Hippocampal formation (tissue), 2 donors: ENCODE measurements around the gene PCP4L1.
A peak's percentile ranks its signal among the peaks of the same experiment; 100 is the strongest.

Experiments
- DNase-seq, 2 donors: peaks; one replicate each; lab custom pipeline; 2025; lab: John Stamatoyannopoulos, UW

Gene PCP4L1

DNA sequence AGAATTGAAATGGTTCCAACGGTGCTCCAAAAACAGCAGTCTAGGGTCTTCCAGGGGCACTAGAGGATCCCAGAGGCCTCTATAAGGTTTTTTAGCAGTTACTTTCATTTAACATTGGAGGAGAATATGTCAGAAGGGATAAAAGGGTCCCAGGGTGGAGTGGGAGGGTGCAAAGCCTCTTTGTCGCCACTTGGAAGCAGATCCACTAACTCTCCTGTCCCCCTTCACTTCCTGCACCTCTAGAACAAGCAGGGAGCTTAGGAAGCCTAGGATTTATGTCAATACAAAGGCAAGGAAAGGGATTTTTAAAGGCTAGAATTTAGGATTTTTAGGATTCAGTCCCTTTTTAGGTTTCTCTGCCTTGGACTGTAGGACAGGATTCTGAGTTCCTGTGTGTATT is 8.3 kb downstream of the PCP4L1 start:
- no peak for DNase-seq

DNA sequence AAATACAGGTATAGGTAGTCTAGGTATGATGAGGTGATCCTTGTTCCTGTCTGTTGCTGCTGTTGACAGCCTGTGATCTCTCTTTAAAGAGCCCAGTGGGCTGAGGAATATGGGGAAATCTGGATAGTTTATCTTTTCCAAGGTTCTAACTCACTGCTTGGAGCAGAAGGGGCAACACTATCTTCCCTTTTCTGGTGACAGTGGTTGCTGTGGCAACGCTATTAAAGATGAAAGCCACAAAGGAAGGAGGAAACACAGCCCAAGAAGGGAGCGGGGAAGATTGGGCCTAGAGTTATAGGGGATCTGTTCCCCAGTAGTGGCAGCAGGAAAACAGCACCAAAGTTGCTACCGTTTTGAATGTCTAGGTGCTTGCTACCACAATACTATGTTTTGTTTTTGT is 8.8 kb downstream of the PCP4L1 start:
- DNase-seq: no peak

DNA sequence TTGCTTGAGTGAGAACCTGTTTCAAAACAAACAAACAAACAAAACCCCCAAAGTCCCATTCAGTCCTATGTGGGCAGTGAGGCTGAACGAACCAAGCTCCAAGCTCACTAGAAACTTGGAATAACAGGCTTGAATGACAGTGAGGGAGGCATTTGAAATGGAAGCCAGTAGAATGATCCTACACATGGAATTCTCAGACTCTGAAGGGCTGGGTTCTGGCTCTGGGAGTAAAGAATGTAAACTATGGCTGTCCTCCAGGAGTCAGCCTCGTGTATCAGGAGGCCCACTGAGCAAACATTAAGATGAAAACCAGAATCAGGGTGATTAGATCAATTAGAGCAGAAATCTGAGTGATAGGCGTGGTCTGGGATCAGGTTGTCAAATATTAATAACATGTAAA is 14.9 kb downstream of the PCP4L1 start:
- no peak for DNase-seq

DNA sequence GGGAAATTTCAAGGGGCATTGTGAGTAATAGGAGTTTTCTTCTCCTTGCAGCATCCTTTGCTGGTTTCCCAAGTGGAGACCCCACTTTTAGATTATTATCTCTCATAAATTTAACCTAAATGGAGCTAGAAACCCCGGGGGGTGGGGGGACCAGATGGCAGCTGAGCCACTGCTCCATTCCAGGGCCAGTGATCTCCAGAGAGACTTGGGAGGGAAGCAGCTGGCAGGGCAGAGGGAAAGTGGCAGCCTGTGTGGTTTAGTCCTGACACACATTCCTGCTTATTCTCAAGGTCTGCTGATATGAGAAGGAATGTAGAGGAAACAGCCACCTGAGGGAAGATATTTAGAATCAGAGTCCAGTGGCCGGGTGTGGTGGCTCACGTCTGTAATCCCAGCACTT is 16.3 kb downstream of the PCP4L1 start:
- DNase-seq: no peak

DNA sequence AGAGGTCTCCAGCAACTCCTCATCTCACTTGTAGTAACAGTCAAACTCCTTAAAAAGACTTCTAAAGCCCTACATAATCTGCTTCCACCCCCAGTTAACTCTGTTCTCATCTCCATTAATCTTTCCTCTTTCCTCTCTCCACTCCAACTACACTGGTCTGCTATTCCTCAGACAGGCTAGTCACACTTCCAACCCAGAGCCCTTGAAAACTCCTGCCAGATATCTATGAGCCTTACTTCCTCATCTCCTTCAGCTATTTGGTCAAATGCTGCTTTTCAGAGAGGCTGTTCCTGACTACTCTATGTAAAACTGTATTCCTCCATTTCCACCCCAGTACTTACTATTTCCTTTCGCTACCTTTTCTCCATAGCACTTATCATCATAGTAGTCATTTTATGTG is 24.4 kb downstream of the PCP4L1 start:
- no peak for DNase-seq

DNA sequence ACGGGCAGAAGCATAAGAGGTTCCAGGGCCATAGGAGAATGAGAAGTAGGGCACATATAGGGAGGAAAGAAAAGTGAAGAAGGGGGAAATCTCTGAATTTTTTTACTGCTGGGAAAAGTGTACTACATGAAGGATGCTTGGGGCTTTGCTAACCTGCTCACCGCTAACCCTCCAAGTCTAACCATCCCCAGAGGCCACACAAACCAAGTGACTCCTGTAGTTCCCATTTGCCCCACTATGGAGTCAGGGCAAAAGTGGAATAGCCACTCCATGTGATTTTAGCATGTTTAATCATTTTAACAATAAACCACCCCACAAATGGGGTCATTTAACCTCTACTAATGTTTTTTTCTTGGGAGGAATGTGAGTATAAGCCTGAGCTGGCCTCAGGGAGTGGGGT is 26.6 kb downstream of the PCP4L1 start:
- no peak for DNase-seq

DNA sequence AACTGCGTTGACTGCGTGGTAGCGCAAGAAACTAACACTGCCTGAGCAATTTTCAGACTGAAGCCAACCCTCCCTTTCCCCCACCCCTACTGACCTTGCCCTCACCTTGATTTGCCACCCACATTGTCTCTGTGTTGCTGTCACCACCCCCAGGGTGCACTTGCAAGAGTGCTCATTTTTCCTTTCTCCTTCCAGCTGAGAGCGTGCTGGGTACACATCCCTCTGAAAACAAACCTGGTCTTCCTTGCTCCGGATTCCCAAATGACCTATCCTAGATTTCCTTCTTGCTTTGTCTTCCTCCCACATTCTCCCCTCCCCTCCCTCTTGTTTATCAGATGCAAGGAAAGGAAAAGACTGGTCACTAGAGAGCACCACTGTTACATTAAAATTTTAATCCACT is 27.0 kb downstream of the PCP4L1 start:
- no peak for DNase-seq

DNA sequence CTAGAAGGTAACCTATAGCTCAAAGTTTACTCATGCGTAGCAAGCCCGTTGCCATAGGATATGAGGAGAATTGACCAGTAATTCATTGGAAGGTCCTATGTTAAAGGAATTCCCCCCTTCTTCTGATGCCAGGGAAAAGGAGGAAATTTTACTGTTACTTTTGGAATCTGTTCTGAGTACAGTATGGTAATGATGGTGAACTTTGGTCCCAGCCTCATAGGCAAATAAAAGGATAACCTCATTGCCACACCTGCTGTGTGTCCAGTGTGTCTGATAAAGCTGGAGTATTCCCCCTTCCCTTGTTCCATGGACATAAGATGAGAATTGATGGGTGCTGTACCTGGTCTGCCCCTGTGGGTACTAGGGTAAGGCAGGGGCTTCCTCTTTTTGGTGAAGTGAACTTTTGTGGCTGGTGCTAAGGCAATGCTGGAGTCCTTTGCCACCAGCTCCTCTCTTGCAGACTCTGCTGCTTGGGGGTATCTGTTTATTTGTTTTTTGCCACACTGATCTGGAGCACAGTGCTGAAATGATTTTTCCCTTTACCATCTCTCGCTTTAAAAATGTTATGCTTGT is 29.0 kb downstream of the PCP4L1 start:
- no peak for DNase-seq

DNA sequence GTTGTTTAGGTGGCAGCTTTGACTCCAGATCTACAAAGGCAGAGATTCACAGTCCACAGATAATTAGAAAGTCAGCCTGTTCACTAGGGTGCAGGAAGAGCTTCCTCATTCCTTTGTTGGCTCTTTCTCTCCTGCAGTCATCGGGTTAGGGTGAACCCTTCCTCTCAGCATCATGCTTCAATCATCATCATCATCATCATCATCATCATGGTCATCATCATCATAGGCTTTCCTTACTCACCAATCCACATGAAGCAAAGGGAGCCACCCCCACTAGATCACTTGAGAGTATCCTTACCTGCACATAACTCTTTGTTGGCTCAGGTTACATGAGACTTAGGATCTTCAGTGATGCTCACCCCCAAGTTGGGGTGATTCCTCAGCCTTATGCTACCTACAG is 32.2 kb downstream of the PCP4L1 start:
- no peak for DNase-seq

DNA sequence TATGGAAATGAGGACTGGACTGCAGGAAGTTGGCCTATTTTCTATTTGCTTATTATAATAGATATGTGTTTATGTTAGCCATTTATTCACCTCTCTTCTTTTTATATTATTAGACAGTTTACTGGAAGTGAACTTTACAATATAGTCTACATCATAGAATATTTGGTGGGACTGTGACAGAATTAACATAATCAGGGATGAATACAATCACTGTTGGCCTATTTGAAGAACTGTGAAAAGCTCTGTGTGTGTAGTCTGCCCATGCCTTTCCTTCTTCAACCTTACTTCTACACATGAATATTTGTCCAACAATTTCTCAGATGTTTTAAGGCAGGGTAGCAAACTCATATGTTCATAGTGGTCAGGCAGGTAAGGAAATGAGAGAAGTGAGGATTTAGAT is 38.9 kb downstream of the PCP4L1 start:
- no peak for DNase-seq

DNA sequence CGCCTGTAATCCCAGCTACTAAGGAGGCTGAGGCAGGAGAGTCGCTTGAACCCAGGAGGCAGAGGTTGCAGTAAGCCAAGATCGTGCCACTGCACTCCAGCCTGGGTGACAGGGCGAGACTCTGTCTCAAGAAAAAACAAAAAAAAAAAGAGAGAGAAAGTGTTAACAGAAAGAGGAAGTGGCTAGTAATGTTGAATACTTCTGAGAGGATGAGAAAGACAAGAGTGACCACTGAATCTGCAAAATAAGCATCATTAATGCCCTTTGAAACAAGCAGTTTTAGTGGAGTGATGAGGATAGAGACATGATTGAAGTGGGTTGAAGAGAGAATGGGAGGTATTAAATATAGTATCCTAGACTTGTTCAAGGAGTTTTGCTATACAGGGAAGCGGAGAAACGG is 39.6 kb downstream of the PCP4L1 start:
- no peak for DNase-seq

DNA sequence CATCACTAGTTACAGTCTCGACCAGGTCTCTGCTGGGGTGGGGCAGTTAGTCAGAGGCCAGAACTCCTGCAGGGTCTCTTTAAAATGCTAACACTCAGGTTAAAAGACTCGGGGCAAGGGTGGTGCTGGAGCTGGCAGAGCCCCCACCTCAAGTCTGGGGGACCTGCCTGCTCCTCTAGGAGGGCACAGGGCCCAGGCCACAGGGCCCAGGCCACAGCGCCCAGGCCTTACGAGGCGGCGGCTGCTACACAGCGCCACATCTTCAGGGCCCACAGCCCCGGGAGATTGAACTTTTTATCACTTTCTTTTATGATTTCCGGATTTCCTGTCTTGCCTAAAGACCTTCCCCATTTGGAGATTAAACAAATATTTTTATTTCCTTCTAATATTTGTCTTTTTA is 40.8 kb downstream of the PCP4L1 start:
- DNase-seq: no peak

DNA sequence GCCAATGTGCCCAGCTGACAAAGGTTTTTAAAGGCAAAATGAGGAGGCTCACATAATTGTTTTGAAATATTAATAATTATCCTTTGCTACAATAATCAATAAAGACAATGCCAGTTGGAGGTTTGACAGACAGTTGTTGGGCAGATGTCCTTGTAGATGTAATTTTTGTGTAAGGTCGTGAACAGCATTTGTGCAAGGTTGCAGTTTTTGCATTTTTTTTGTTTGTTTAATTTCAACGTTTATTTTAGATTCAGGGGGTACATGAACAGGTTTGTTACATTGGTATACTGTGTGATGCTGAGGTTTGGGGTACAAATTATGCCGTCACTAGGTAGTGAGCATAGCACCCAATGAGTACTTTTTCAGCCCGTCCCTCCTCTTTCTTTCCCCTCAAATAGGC is 41.9 kb downstream of the PCP4L1 start:
- DNase-seq: no peak

DNA sequence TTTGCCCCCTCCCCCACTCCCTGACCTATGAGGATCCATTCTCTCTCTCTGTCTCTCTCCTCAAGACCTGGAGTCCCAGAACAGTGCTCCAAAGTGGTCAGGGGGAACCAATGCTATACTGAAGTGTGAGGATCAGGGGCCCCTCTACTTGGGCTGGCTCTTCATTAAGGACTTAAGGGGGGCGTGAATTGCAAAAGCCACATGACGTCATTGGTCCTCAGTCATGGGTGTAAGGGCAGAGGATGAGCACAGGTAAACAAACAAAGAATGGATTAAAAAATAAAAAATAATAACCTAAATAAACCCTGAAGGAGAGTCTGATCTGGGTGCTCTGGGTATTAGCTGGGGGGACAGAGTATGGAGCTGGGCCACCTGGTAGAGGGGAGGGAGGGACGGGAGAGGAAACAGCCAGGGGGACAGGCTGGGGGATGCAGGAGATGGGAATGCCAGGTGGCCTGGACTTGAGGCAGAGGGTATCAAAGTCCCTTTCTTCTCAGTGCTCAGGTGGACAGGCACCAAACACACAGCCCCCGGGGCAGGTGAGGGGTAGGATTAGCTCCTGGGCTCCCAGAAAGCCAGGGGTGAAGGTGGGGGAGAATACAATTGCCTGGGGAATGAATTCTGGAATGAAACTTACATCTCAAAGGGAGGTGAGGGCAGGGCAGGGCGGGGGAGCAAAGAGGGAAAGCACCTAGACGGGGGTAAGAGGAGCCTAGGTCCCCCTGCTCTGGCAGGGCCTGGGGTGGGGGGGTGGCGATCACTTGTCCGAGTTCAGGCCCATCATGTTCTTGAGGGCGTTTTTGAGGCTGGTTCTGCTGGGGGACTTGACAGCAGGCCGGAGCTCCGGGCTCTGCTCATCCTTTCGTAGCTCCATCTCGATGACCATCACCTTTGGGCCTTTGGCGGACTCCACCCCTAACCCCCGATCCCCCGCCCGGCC is 46.7 kb downstream of the PCP4L1 start:
- peak in 1 of 2 donors; percentile 26 for DNase-seq

DNA sequence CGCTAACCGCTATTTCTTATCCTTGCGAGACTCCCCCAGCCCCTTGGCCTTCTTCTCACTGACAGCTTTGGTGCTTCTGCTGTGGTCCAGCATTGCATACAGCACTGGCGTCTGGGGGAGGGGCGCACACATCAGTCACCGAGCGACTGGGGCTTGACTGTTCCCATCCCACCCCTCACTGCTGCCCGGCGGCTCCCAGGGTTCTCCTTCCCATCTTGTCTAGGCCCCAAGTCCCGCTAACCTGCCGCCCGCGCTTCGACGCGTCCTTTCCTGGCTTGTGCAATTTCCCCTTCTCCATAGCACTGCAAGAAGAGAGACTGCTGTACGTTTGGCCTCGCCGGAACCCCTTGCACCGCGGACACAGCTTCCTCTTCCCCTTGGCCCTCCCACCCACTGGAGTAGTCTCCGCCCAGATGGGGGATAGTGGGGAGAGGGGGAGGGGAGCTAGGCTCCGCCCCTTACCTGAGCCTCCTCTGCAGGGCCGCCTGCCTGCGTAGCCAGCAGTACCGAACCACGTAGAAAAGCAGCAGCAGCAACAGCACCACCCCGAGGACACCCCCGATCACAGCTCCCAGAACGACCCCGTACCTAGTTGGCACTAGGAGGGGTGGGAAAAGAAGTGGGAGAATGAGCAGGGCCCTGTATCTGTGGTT is 47.4 kb downstream of the PCP4L1 start:
- DNase-seq: peak; percentile 53 to 59

DNA sequence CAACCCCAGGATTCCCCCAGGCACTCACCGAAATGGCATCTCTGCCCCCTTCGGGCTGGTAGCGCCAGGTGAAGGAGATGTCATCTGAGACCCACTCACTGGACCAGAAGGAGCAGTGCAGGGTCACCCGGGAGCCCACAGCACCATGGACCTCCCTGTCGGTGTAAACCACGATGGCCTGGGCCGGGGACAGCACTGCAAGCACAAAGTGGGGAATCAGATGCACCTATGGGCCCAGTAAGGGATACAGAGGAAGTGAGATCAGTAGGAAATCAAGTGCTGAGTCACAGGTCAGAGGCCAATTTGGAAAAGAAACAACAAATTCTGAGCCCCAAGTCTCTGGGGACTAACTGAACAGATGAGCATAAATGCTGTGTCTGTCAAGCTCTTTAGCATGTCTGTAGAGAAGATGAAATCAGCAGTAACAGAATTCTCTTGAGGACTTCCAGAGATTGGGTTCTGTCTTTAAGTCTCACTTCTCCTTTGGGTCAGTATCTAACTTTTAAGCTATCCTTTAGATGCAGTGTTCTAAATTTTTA is 48.8 kb downstream of the PCP4L1 start:
- no peak for DNase-seq

DNA sequence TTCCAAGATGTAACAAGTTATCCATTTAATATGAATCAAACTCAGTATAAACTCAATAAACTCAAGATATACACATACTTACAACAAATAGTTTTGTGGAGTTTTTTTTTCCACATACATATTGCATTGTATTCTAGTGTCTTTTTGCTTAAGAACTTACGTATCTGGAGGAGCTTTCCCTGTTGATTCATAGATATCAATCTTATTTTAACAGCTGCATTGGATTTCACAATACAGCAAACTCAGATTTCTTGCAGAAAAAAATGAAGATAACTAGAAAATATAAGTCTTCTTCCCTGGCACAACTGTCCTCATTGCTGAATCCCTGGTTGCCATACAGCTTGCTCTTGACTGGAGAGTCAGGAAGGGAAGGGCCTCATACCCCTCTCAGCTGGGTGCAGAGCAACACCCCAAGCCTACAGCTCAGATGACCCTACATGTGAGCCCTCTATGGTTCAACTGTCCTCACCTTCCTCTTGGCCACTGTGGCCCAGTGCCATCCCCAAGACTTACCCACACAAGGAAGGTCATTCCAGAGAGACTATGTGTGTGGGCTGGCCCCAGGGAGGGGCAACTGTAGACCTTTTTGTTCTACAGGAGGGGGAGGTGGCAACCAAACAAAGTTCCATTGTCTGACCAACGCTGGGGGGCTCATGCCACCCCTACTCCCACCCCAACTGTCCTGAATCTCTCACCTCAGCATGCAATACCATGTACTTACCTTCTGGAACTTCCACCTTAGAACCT is 49.5 kb downstream of the PCP4L1 start:
- DNase-seq: no peak

DNA sequence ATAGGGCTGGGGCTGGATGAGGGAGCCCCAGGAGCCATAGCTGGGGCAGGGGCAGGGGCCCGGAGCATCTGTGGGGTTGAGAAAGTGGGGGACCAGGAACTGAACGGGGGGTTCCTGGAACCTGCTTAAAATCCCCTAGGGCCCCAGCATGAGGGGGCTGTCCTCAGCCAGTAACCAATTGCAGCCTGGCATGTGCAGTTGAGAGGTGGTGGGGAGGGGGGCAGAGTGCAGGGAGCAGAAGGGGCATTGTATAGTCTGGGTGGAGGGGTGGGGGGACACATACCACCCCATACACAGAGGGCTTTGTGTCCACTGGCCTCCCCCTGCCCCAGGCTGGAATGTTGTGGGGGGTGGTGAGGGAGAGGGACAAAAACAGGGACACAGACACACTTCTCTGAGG is 51.3 kb downstream of the PCP4L1 start, which contains the start of gene MPZ:
Gene MPZ, minus strand, starts transcription at position 101 of the 400 bp plus-strand sequence. Its CDS starts 63 bp downstream, at position 38.
- no peak for DNase-seq

DNA sequence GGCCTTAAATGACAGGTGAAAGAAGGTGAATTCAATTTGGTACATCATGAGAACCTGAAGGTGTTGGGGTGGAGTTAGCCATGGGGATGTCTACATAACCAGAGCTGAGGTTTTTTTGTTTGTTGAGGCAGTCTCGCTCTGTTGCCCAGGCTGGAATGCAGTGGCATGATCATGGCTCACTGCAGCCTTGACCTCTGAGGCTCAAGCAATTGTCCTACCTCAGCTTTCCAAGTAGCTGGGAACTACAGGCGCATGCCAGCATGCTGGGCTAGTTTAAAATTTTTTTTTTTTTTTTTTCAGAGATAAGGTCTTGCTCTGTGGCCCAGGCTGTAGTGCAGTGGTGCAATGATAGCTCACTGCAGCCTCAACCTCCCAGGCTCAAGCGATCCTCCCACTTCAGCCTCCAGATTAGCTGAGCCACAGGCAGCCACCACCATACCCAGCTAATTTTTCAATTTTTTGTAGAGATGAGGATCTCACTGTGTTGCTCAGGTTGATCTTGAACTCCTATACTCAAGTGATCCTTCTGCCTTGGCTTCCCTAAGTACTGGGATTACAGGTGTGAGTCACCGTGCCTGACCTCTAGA is 53.1 kb downstream of the PCP4L1 start:
- no peak for DNase-seq

DNA sequence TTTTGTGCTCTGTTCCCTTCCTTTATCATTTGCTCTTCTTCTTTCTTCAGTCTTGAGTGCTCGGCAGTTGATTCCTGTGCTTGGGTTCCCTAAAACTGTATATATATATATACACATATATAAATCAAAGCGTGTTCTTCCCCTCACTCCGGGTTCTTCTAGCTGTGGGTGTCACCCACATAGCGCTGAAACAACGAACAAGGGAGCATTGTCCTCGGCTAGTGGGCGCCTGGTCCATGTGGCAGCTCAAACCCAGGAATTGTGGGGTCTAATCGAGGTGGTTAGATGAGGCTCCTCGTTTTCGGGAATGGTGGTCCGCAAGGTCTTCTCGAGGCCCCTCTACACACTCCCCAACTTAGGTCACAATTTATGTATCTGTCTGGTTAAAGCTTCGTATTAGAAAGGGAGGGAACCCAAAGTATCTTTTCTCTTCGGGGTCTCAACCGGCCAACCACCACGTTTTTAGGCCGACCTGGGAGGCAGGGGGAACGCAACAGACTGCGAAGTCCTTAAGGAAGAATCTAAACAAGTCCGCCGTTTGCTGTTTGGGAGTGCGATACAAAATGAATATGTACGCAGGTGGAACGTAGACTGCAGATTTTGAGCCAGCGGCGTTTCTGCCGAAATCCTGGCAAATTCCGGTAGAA is 55.1 kb downstream of the PCP4L1 start:
- peak; percentile 50 to 55 for DNase-seq
